ENCODE results near the gene CCDC167.

CCDC167 gene

DNA sequence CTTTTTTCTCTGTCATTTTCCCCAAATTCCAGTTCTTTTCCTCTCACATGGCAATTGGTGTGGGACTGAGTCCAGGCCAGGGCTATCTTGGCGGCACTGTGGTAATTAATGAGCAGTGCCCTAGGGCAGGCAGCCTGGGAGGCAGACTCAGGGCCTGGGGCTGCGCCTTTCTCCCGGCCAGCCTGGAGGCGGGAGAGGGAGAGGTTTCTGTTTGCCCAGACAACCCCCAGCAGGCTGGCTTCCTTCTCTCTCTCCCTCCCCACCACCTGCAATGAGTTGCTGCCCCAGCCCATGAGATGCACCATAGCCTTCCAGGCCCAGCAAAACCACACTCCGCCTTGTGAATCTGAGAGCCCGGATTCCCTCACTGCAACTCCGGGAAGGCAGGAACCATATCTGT lies 15.1 kb upstream of the CCDC167 start:
- no peak for DNase-seq (ENCODE audit: low read depth)
- no peak overlapping the region for H3K4me3 ChIP-seq (ENCODE audit: control insufficient read depth, low read depth, low read length)
- TF ChIP-seq, protein P1, sequence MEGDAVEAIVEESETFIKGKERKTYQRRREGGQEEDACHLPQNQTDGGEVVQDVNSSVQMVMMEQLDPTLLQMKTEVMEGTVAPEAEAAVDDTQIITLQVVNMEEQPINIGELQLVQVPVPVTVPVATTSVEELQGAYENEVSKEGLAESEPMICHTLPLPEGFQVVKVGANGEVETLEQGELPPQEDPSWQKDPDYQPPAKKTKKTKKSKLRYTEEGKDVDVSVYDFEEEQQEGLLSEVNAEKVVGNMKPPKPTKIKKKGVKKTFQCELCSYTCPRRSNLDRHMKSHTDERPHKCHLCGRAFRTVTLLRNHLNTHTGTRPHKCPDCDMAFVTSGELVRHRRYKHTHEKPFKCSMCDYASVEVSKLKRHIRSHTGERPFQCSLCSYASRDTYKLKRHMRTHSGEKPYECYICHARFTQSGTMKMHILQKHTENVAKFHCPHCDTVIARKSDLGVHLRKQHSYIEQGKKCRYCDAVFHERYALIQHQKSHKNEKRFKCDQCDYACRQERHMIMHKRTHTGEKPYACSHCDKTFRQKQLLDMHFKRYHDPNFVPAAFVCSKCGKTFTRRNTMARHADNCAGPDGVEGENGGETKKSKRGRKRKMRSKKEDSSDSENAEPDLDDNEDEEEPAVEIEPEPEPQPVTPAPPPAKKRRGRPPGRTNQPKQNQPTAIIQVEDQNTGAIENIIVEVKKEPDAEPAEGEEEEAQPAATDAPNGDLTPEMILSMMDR (IDR thresholded peaks at IDR 0.05; ENCODE audit: control insufficient read depth, insufficient read depth, low read depth, low read length, missing control alignments) = no peak

GRCh38 chr6:37514321-37514771 lies 14.7 kb upstream of the CCDC167 start:
- no peak for DNase-seq (ENCODE audit: low read depth)
- H3K4me3 ChIP-seq (ENCODE audit: control insufficient read depth, low read depth, low read length) = no peak overlapping the region
- TF ChIP-seq, protein P1 (IDR thresholded peaks at IDR 0.05; ENCODE audit: control insufficient read depth, insufficient read depth, low read depth, low read length, missing control alignments) = no peak

- TF ChIP-seq, protein P1 (IDR thresholded peaks at IDR 0.05; ENCODE audit: control insufficient read depth, insufficient read depth, low read depth, low read length, missing control alignments) = no peak
- H3K4me3 ChIP-seq (ENCODE audit: control insufficient read depth, low read depth, low read length) = no peak overlapping the region
- no peak for DNase-seq (ENCODE audit: low read depth)
Observed at GRCh38 chr6:37513576-37513975, 13.9 kb upstream of the CCDC167 start.

- TF ChIP-seq, protein P1 (IDR thresholded peaks at IDR 0.05; ENCODE audit: control insufficient read depth, insufficient read depth, low read depth, low read length, missing control alignments) = no peak
- no peak for DNase-seq (ENCODE audit: low read depth)
- H3K4me3 ChIP-seq (ENCODE audit: control insufficient read depth, low read depth, low read length) = no peak overlapping the region
Observed at GRCh38 chr6:37513155-37513554, 13.5 kb upstream of the CCDC167 start.

- TF ChIP-seq, protein P1 (IDR thresholded peaks at IDR 0.05; ENCODE audit: control insufficient read depth, insufficient read depth, low read depth, low read length, missing control alignments) = no peak
- no peak overlapping the region for H3K4me3 ChIP-seq (ENCODE audit: control insufficient read depth, low read depth, low read length)
- no peak for DNase-seq (ENCODE audit: low read depth)
Observed at GRCh38 chr6:37512400-37513011, 12.8 kb upstream of the CCDC167 start.

DNA sequence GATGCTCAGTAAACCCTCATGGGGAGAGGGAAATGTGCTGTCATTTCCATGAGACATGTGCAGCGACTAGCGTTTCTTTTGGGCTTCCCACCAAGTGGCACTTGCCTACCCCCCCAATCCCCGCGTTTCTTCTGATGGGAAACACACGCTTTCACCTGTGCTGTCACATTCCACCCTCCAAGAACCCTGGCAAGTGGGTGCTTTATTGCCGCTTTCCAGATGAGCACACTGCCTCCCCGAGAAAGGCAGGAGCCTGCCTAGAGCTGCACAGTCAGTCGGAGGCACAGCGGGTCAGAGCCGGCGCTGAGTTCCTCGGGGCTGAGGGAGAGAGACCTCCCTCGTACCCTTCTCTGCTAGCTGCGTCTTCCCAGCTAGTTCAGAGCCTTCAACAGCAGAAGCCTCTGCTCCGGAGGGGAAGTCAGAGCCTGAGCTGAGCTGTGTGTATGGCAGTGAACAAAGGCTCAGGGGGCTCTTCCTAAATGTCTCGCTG lies 12.3 kb upstream of the CCDC167 start:
- H3K4me3 ChIP-seq (ENCODE audit: control insufficient read depth, low read depth, low read length) = no peak overlapping the region
- TF ChIP-seq, protein P1 (IDR thresholded peaks at IDR 0.05; ENCODE audit: control insufficient read depth, insufficient read depth, low read depth, low read length, missing control alignments) = no peak
- no peak for DNase-seq (ENCODE audit: low read depth)
